COLO829 (cell line): ENCODE measurements around the gene AGTPBP1.

Experiments
- DNase-seq: peaks from one replicate; pipeline ENCODE4 v3.0.0; 2012; ENCODE audit warnings: low spot score

The AGTPBP1 gene

GRCh38 chr9:85536514-85536913 is 205.2 kb downstream of the AGTPBP1 start:
- no peak for DNase-seq

DNA sequence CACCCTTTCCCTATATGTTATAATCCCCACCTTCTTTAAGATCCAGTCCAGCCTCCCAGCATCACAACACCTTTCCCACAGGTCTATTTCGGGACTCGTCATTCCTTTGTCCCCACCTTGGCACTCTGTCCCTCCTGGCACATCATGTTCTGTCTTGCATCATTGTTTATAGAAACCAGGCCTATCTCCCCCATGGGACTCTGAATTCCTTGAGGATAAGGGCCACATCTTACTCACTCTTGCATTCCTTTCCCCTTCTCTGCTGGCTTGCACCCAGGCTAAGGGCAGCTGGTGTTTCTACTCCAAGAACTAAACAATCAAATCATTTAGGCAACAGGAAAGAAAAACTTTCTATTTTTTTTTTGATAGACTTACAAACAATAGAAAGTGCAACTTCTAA is 205.7 kb downstream of the AGTPBP1 start:
- DNase-seq, result peak; percentile 36

DNA sequence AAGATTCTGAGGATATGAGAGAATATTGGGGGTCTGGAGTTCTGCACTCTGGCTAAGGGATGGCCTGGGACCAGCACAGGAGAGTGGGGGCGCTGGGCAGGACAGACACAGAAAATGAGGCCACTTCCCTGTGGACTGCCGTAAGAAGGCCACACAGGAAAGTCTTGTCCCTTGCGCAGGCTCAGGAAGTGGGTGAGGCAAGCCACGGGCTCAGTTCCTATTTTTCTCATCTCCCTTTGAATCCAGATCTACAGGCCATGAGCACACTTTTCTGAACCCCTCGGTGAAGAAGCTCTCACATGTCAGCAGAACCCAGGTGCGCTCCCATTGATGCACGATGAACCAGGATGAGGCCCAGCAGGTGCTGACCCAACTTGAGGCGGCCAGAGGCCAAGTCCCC is 207.4 kb downstream of the AGTPBP1 start:
- no peak for DNase-seq

DNA sequence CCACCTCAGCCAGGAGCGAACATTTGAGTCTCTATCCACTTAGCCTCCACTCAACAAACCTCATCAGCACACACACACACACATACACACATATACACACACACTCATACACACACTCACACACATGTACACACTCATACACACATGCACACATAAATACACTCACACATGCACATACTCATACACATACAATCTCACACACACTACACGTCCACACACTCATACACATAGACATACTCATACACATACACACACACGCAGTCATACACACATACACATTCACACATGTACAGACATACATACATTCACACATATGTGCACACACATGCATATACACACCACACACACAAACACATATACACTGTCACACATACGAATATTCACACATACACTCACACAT is 208.2 kb downstream of the AGTPBP1 start:
- DNase-seq, result no peak

- DNase-seq, result no peak
Measured at GRCh38 chr9:85530721-85531120, 211.0 kb downstream of the AGTPBP1 start.

DNA sequence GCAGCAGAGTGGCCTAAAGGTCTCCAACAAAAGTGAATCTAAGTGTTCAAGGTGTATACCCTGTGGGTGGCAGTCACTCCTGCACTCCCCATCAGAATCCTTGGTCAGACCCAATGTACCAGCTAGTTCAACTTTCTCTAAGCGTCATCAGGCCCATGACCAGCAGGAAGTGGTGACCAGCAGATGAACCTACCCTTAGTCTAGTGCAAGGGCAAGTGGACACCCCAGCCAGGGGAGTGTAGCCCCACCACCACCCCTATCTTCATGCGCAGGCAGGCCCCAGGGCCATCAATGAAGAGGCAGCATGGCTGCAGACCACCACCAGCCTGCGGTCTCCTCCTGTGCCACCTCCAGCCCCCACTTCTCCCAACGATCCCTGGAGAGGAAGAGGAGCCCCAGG is 213.1 kb downstream of the AGTPBP1 start:
- no peak for DNase-seq

GRCh38 chr9:85528142-85528541 is 213.6 kb downstream of the AGTPBP1 start:
- DNase-seq, result no peak

DNA sequence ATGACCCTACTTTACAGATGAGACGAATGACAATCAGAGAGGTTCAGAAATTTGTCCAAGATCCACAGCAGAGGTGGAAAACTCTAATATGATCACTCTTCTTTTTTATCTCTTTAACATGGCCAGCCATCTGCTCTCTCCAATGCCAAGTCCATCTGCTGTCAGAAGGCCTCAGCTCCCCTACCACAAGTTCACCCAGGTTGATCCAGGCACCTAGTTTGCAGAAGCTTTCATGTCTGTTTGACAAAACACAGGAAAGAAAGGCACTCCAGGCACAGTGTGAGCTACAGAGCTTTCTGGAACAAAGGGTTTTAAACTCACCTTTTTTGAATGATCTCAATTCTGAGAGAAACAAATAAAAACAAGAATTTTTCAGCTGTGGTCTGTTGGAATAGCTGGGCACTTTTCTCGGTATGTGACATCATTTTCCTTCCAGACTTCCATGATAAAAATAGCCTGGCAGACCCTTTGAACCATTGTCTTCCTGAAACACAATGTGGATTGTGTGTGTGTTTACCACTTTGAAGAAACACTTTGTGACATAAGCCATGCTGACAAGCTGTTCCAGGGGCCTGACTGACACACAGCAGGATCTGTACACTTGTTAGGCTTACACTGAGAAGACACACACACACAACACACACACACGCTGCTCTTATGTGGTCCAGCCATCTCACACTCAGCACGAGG is 214.3 kb downstream of the AGTPBP1 start:
- no peak for DNase-seq

GRCh38 chr9:85524531-85524930 is 217.2 kb downstream of the AGTPBP1 start:
- peak; percentile 21 for DNase-seq

GRCh38 chr9:85523202-85523601 is 218.6 kb downstream of the AGTPBP1 start:
- no peak for DNase-seq

GRCh38 chr9:85522459-85523092 is 219.2 kb downstream of the AGTPBP1 start:
- DNase-seq, result no peak

DNA sequence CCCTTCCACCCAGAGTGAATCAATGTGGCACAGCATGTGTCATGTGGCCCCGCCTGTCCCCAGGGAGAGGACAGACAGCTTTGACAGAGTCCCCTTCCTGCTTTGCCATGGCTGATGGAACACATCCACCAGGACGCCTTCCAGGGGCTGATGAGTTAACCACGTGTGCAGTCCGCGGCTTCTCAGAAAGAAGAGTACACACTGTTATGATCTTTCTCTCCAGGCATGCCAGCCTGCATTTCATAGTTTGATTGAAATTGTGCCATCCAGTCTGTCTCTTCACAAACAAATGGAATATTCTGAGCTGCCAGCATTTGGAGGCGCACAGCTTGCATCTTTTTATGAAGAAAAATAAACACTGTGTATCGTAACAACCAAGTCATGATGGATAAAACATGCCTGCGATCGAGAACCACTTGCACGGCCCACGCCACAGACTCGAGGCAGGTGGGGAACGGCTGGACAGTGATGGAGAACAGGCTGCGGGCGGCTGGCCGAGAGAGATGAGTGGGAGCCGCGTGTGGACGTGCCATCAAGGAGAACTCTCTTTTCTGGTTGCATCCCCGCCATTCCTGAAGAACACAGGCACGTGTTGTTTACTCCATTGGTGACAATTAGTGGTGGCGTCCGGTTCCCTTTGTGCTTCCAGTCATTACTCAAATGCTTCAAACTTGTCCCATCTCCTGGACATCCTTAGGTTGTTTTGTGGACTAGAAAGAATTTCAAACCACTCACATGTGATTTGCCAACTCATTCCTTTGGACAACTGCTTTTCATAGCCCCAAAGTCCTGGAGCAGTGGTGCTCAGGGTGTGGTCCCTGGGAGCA is 220.2 kb downstream of the AGTPBP1 start:
- no peak for DNase-seq

- DNase-seq, result no peak
Measured at GRCh38 chr9:85516976-85517637, 224.6 kb downstream of the AGTPBP1 start.

GRCh38 chr9:85516455-85516854 is 225.3 kb downstream of the AGTPBP1 start:
- no peak for DNase-seq

DNA sequence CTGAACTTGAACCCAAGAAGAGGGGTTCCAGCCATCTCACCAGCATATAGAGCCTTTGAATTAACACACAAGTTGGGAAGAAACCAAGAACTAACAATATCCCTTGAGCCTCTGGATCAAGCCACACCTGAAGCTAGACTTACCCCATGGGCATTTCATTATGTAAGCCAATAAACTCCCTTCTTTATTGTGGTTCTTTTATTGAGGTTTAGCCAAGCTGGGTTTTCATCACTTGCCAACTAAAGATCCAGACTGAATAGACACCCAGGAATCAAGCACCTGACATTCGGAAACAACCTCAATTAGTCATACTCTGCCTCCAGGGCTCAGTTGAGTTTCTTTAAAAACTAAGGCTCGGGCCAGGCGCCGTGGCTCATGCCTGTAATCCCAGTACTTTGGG is 226.7 kb downstream of the AGTPBP1 start:
- DNase-seq, result no peak

GRCh38 chr9:85514256-85514655 is 227.5 kb downstream of the AGTPBP1 start:
- DNase-seq, result no peak

- DNase-seq, result no peak
Measured at GRCh38 chr9:85511746-85512145, 230.0 kb downstream of the AGTPBP1 start.

DNA sequence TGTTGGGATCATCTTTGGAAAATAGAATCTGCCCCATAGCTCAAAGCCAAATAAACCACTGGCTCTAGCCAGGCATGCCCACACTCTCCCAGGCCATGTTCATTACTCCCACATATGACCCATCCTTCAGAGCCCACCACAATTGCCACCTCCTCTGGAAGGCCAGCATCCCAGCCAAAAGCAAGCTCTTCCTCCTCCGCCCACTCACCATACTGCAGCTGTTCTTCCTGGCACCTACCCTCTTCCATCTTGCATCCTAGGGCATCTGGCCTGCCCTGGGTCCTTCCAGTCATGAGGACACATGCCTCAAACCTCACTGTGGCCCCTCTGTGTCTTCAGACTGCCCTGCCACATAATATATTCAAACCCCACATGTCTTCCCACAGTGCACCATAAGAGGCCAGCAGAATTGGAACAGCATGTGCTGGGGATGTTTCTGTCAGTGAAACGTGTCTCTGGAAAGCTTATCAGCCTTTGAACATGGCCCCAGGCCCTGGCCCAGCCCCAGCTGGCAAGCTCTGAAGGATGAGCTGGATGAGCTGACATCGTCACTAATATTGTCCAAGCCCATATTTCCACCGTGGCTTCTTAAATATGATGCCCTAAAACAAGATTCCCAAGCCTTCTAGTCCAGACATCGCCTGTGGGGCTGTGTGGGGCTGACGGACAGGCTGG is 230.8 kb downstream of the AGTPBP1 start:
- DNase-seq, result no peak

GRCh38 chr9:85508616-85509015 is 233.1 kb downstream of the AGTPBP1 start:
- DNase-seq, result no peak

DNA sequence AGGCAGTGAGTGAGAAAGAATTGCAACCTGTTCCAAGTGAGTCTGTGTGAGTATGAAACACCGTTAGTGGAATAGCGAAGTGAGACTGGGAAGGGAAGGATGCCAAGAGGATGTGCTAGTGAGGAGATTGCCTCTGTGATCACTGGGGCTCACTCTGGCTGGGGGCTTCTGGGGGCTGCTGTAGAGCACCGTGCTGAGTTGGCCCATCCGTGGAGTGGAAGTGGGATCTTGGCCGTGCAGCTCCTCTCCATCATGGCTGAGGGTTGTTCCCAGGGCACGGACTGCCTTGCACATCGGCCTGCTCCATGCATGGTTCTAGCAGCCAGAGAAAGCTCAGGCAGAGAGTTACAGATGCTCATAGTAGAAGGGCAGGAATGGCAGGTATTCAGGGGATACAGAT is 236.1 kb downstream of the AGTPBP1 start:
- DNase-seq, result no peak

- DNase-seq, result no peak
Measured at GRCh38 chr9:85502815-85503655, 238.7 kb downstream of the AGTPBP1 start.
